CD8-positive, alpha-beta memory T cell (primary cell): Measurements from ENCODE around the gene COA3. TPM values are rescaled to one million over a fixed set of nuclear protein-coding genes. Genes with fewer than 3 reads are reported as not detected.
A peak's percentile ranks its signal among the peaks of the same experiment; 100 is the strongest.

ENCODE experiments used
- CTCF ChIA-PET: fragments of 350-600 bp; sonication (Branson Sonifier 250); formaldehyde crosslinking; loops from one replicate; lab custom pipeline; 2021; ENCODE audit warnings: antibody characterized with exemption; lab: Charles Lee
- POLR2A ChIA-PET: fragments of 350-600 bp; sonication (Branson Sonifier 250); formaldehyde crosslinking; loops from one replicate; lab custom pipeline; 2021; ENCODE audit warnings: antibody characterized with exemption; lab: Charles Lee
- DNase-seq, 5 donors: peaks; one replicate each; pipeline versions ENCODE4 v3.0.0 to v3.0.0-alpha.2; 2020 to 2022; ENCODE audit warnings: mixed read lengths in 1 of 5
- H3K27ac ChIP-seq: one replicate; pipeline ENCODE4 v1.7.0; 2013; ENCODE audit warnings: low read depth, mild to moderate bottlenecking, low read length, moderate library complexity
- H3K27me3 ChIP-seq: 2 replicates; pipeline ENCODE4 v1.7.0; 2013; ENCODE audit warnings: low read length, mild to moderate bottlenecking; ENCODE audit not compliant: insufficient read depth, poor library complexity, severe bottlenecking
- H3K36me3 ChIP-seq: 2 replicates; pipeline ENCODE4 v1.7.0; 2013; ENCODE audit warnings: mild to moderate bottlenecking, low read length, moderate library complexity; ENCODE audit not compliant: insufficient read depth
- H3K4me1 ChIP-seq: 2 replicates; pipeline ENCODE4 v1.7.0; 2013; ENCODE audit warnings: mild to moderate bottlenecking, low read length, moderate library complexity; ENCODE audit not compliant: insufficient read depth
- H3K4me3 ChIP-seq: 2 replicates; pipeline ENCODE4 v1.7.0; 2013; ENCODE audit warnings: mild to moderate bottlenecking, low read length
- H3K9me3 ChIP-seq: 2 replicates; pipeline ENCODE4 v1.7.0; 2013; ENCODE audit warnings: mild to moderate bottlenecking, low read length
- H3K27ac Mint-ChIP-seq, 8 donors: one replicate each; pipeline ENCODE4 v1.8.0; 2020 to 2021; ENCODE audit warnings: mixed read lengths in 8 of 8, mild to moderate bottlenecking in 6 of 8, inconsistent platforms in 3 of 8, moderate library complexity in 3 of 8
- H3K27me3 Mint-ChIP-seq, 2 donors: one replicate each; pipeline ENCODE4 v1.8.0; 2020 to 2021; ENCODE audit warnings: mixed read lengths in 2 of 2, mild to moderate bottlenecking in 1 of 2, moderate library complexity in 1 of 2
- H3K36me3 Mint-ChIP-seq, 3 donors: one replicate each; pipeline ENCODE4 v1.8.0; 2020 to 2021; ENCODE audit warnings: mixed read lengths in 3 of 3, inconsistent platforms in 1 of 3, mild to moderate bottlenecking in 1 of 3
- H3K4me1 Mint-ChIP-seq, 3 donors: one replicate each; pipeline ENCODE4 v1.8.0; 2020 to 2021; ENCODE audit warnings: mixed read lengths in 3 of 3, inconsistent platforms in 1 of 3, mild to moderate bottlenecking in 1 of 3
- H3K4me3 Mint-ChIP-seq, 7 donors: one replicate each; pipeline ENCODE4 v1.8.0; 2020 to 2021; ENCODE audit warnings: mixed read lengths in 7 of 7, mild to moderate bottlenecking in 6 of 7, moderate library complexity in 4 of 7, inconsistent platforms in 2 of 7
- H3K9me3 Mint-ChIP-seq, 5 donors: one replicate each; pipeline ENCODE4 v1.8.0; 2020 to 2022; ENCODE audit warnings: mixed read lengths in 5 of 5, mild to moderate bottlenecking in 3 of 5, moderate library complexity in 2 of 5, inconsistent platforms in 1 of 5
- polyA plus RNA-seq: library from polyadenylated mRNA; unstranded; fragments of 300-500 nt; fragmentation: Illumina TruSeq; gene quantifications from one replicate; pipeline ENCODE4 v1.2.3, GENCODE V29; 2021
- total RNA-seq, 2 experiments: library from RNA; stranded (reverse); gene quantifications; one replicate each; pipeline ENCODE4 v1.2.3, GENCODE V29; 2021

Gene COA3
- total and polyA plus RNA-seq, 3 experiments from 2014 or later = 55.5 to 132 (median 60.8) TPM

DNA sequence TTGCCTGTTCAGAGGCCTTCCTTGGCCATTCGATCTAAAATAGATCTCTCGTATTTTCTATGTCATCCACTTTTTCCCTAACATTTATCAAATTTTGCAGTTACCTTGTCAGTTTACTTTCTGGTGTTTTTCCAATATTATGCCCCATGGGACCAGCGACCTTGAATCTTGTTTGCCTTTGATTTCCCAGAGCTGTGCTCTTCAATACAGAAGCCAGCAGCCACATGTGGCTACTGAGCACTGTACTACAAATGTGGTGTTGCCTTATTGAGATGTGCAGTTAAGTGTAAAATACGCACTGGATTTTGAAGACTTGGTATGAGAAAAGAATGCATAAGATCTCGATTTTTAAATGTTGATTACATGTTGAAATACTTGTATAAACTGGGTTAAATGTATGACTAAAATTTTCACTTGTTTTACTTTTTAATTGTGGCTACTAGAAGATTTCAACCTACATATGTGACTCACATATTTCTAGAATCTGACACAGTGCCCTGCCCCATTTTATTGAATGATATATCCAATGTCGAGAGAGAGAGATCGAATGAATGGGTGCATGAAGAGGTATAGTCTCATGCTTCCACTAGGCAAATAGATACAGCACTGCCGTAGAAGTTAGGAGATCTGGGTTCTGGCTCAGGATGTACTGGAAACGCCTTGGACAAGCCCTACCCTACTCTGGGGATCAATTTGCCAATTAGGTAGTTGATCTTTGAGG is 33.9 kb upstream of the COA3 start:
- peaks cover under 1% of the 10 kb centered on the region for H3K36me3 ChIP-seq
- Mint-ChIP-seq H3K27me3 (peaks cover 2 to 11% of the 10 kb centered on the region in 2 donors), H3K9me3 (no peaks in the 10 kb centered on the region), H3K4me1 (peaks cover 23 to 25% (median 25%) of the 10 kb centered on the region in 3 donors), H3K27ac (peak overlapping the region; percentile 98 to 100 (median 99)), H3K4me3 (peak overlapping the region; percentile 97 to 99 (median 97)), H3K36me3 (peaks cover 0 to 33% (median 3%) of the 10 kb centered on the region in 3 donors)
- H3K4me1 ChIP-seq = peaks cover 19% of the 10 kb centered on the region
- CTCF ChIA-PET = interaction anchor here (1.4 to 2.7 kb wide), 4 partner anchors 8 to 652 kb away, joined by 4 to 26 read pairs (median 6); partner anchors contain the start of genes BECN1 and DHX8
- H3K27me3 ChIP-seq = no peaks in the 10 kb centered on the region
- H3K27ac ChIP-seq = peak overlapping the region; percentile 92
- DNase-seq = no peak
- peak overlapping the region; percentile 85 for H3K4me3 ChIP-seq
- POLR2A ChIA-PET = interaction anchor here (0.6 to 2.0 kb wide), 3 partner anchors 8 to 487 kb away, joined by 3 to 12 read pairs (median 6); partner anchors contain the start of genes BECN1 and VPS25
- no peaks in the 10 kb centered on the region for H3K9me3 ChIP-seq

DNA sequence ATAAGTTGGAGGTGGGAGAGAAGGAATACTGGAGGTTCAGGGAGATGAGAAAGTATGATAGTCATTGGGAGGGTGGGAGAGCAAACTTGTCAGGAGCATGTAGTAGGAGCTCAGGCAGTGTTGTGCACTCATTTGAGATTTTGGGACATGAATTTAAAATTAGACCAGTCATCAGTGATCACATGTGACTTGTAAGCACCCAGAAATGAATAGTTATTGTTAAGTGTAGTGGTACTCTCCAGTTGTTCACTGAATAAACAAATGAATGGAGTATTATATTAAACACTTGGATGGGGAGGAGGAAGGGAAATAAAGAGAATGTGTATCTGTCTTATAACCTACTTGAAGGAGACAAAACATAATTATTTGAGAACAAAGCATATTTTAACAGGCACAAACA is 32.5 kb upstream of the COA3 start:
- Mint-ChIP-seq H3K9me3 (no peaks in the 10 kb centered on the region), H3K27me3 (peaks cover 2 to 14% of the 10 kb centered on the region in 2 donors), H3K4me1 (peaks cover 23 to 25% (median 25%) of the 10 kb centered on the region in 3 donors), H3K27ac (peak overlapping the region in 4 of 8 donors; percentile 30 to 80 (median 51)), H3K36me3 (peaks cover 0 to 22% (median 3%) of the 10 kb centered on the region in 3 donors), H3K4me3 (peak overlapping the region in 3 of 7 donors; percentile 3 to 72 (median 56))
- CTCF ChIA-PET = no interaction called here
- DNase-seq = no peak
- Histone ChIP-seq H3K4me3 (no peak overlapping the region), H3K4me1 (peaks cover 19% of the 10 kb centered on the region), H3K9me3 (no peaks in the 10 kb centered on the region), H3K27me3 (no peaks in the 10 kb centered on the region), H3K36me3 (no peaks in the 10 kb centered on the region), H3K27ac (no peak overlapping the region)
- POLR2A ChIA-PET = no interaction called here

GRCh38 chr17:42827472-42827871 is 29.0 kb upstream of the COA3 start:
- DNase-seq = no peak
- H3K4me3 ChIP-seq = no peak overlapping the region
- H3K4me1 ChIP-seq = peaks cover 17% of the 10 kb centered on the region
- Mint-ChIP-seq H3K36me3 (peaks cover 0 to 8% (median 3%) of the 10 kb centered on the region in 3 donors), H3K4me1 (peaks cover 16 to 23% (median 21%) of the 10 kb centered on the region in 3 donors), H3K27me3 (peaks cover 2 to 14% of the 10 kb centered on the region in 2 donors), H3K4me3 (peak overlapping the region in 1 of 7 donors; percentile 51), H3K27ac (peak overlapping the region in 1 of 8 donors; percentile 25), H3K9me3 (no peaks in the 10 kb centered on the region)
- no peak overlapping the region for H3K27ac ChIP-seq
- POLR2A ChIA-PET = no interaction called here
- no peaks in the 10 kb centered on the region for H3K36me3 ChIP-seq
- H3K27me3 ChIP-seq = no peaks in the 10 kb centered on the region
- CTCF ChIA-PET = no interaction called here
- H3K9me3 ChIP-seq = no peaks in the 10 kb centered on the region

- Histone ChIP-seq H3K4me1 (peaks cover 14% of the 10 kb centered on the region), H3K27me3 (no peaks in the 10 kb centered on the region), H3K4me3 (no peak overlapping the region), H3K27ac (no peak overlapping the region), H3K9me3 (no peaks in the 10 kb centered on the region), H3K36me3 (peaks cover 43% of the 10 kb centered on the region)
- Mint-ChIP-seq H3K4me1 (peaks cover 22 to 42% (median 37%) of the 10 kb centered on the region in 3 donors), H3K27me3 (no peaks in the 10 kb centered on the region), H3K27ac (peak overlapping the region in 2 of 8 donors; percentile 41 to 43), H3K4me3 (peak overlapping the region in 4 of 7 donors; percentile 39 to 76 (median 54)), H3K36me3 (peaks cover 3 to 60% (median 6%) of the 10 kb centered on the region in 3 donors), H3K9me3 (no peaks in the 10 kb centered on the region)
- no peak for DNase-seq
- POLR2A ChIA-PET = interaction anchor here (1.5 kb wide), 1 partner anchor 13 kb away, joined by 5 read pairs; no protein-coding TSS in a partner anchor
- CTCF ChIA-PET = interaction anchor here (1.4 to 1.7 kb wide), 2 partner anchors 11 to 12 kb away, joined by 3 to 5 read pairs; no protein-coding TSS in a partner anchor
Observed at GRCh38 chr17:42821176-42821575, 22.7 kb upstream of the COA3 start.

GRCh38 chr17:42819939-42820535 is 21.5 kb upstream of the COA3 start:
- Histone ChIP-seq H3K4me3 (no peak overlapping the region), H3K27me3 (no peaks in the 10 kb centered on the region), H3K27ac (no peak overlapping the region), H3K36me3 (peaks cover 54% of the 10 kb centered on the region), H3K9me3 (no peaks in the 10 kb centered on the region), H3K4me1 (peaks cover 14% of the 10 kb centered on the region)
- CTCF ChIA-PET = interaction anchor here (0.9 kb wide), 2 partner anchors 14 to 278 kb away, joined by 3 read pairs; no protein-coding TSS in a partner anchor
- peaks cover 22 to 42% (median 37%) of the 10 kb centered on the region in 3 donors for H3K4me1 Mint-ChIP-seq
- peak overlapping the region in 1 of 7 donors; percentile 68 for H3K4me3 Mint-ChIP-seq
- peak; percentile 29 to 66 (median 46) for DNase-seq
- no peaks in the 10 kb centered on the region for H3K9me3 Mint-ChIP-seq
- POLR2A ChIA-PET = no interaction called here
- H3K27ac Mint-ChIP-seq = peak overlapping the region in 6 of 8 donors; percentile 17 to 70 (median 64)
- peaks cover 3 to 72% (median 12%) of the 10 kb centered on the region in 3 donors for H3K36me3 Mint-ChIP-seq
- no peaks in the 10 kb centered on the region for H3K27me3 Mint-ChIP-seq

- H3K36me3 ChIP-seq = peaks cover 68% of the 10 kb centered on the region
- peaks cover 6 to 82% (median 24%) of the 10 kb centered on the region in 3 donors for H3K36me3 Mint-ChIP-seq
- no peaks in the 10 kb centered on the region for H3K9me3 ChIP-seq
- H3K27ac ChIP-seq = no peak overlapping the region
- no peaks in the 10 kb centered on the region for H3K9me3 Mint-ChIP-seq
- no peak overlapping the region for H3K4me3 ChIP-seq
- H3K27me3 Mint-ChIP-seq = no peaks in the 10 kb centered on the region
- DNase-seq = no peak
- H3K27me3 ChIP-seq = no peaks in the 10 kb centered on the region
- H3K4me1 Mint-ChIP-seq = peaks cover 12 to 31% (median 26%) of the 10 kb centered on the region in 3 donors
- no peak overlapping the region for H3K27ac Mint-ChIP-seq
- H3K4me3 Mint-ChIP-seq = no peak overlapping the region
- POLR2A ChIA-PET = no interaction called here
- peaks cover 11% of the 10 kb centered on the region for H3K4me1 ChIP-seq
- CTCF ChIA-PET = interaction anchor here (1.7 kb wide), 1 partner anchor 15 kb away, joined by 4 read pairs; no protein-coding TSS in a partner anchor
Observed at GRCh38 chr17:42818379-42818778, 19.9 kb upstream of the COA3 start.

GRCh38 chr17:42817866-42818265 is 19.4 kb upstream of the COA3 start:
- peaks cover 68% of the 10 kb centered on the region for H3K36me3 ChIP-seq
- no peak for DNase-seq
- Mint-ChIP-seq H3K9me3 (no peaks in the 10 kb centered on the region), H3K36me3 (peaks cover 6 to 83% (median 24%) of the 10 kb centered on the region in 3 donors), H3K4me1 (peaks cover 11 to 28% (median 24%) of the 10 kb centered on the region in 3 donors), H3K27ac (peak overlapping the region in 1 of 8 donors; percentile 76), H3K27me3 (no peaks in the 10 kb centered on the region), H3K4me3 (no peak overlapping the region)
- no peak overlapping the region for H3K4me3 ChIP-seq
- no peaks in the 10 kb centered on the region for H3K27me3 ChIP-seq
- H3K27ac ChIP-seq = no peak overlapping the region
- H3K9me3 ChIP-seq = no peaks in the 10 kb centered on the region
- CTCF ChIA-PET = interaction anchor here (1.7 kb wide), 1 partner anchor 14 kb away, joined by 4 read pairs; no protein-coding TSS in a partner anchor
- POLR2A ChIA-PET = no interaction called here
- peaks cover 6% of the 10 kb centered on the region for H3K4me1 ChIP-seq
